ENCODE data around the gene GFM2.
"Not testable (repeated sequence)": the region's sequence is repeated elsewhere in the genome, so short reads cannot be mapped to it uniquely, and the experiment has no call there.

GFM2 gene

GRCh38 chr5:74766849-74767578 is at the start of gene GFM2, which contains the start of gene NSA2:
TSS of gene GFM2 (minus strand) at chr5:74767117. CDS start at chr5:74763742, 3,375 bp downstream.
TSS of gene NSA2 (plus strand) at chr5:74767249. CDS start at chr5:74767361, 112 bp downstream.
- DNase-seq: peak; percentile 92

- no peak for DNase-seq
Measured at GRCh38 chr5:74810915-74811314, 44.0 kb upstream of the GFM2 start.

- no peak for DNase-seq
Measured at GRCh38 chr5:74801941-74802340, 35.0 kb upstream of the GFM2 start.

- no peak for DNase-seq
Measured at GRCh38 chr5:74801197-74801596, 34.3 kb upstream of the GFM2 start.

- DNase-seq: no peak
Measured at GRCh38 chr5:74798977-74799911, 32.3 kb upstream of the GFM2 start.

GRCh38 chr5:74791669-74792068 is 24.8 kb upstream of the GFM2 start:
- DNase-seq: not testable (repeated sequence)

GRCh38 chr5:74787424-74787823 is 20.5 kb upstream of the GFM2 start:
- no peak for DNase-seq

- no peak for DNase-seq
Measured at GRCh38 chr5:74786851-74787250, 19.9 kb upstream of the GFM2 start.

- DNase-seq: no peak
Measured at GRCh38 chr5:74778609-74779008, 11.7 kb upstream of the GFM2 start.

GRCh38 chr5:74772359-74772758 is 5.4 kb upstream of the GFM2 start:
- no peak for DNase-seq

GRCh38 chr5:74767579-74767913 is 629 bp upstream of the GFM2 start:
- peak; percentile 15 for DNase-seq

- peak; percentile 21 for DNase-seq
Measured at GRCh38 chr5:74766418-74766848, 484 bp downstream of the GFM2 start.

GRCh38 chr5:74765929-74766328 is 988 bp downstream of the GFM2 start:
- DNase-seq: no peak

GRCh38 chr5:74765201-74765600 is 1.7 kb downstream of the GFM2 start:
- DNase-seq: no peak

- no peak for DNase-seq
Measured at GRCh38 chr5:74763504-74763903, 3.4 kb downstream of the GFM2 start.

GRCh38 chr5:74762599-74762998 is 4.3 kb downstream of the GFM2 start:
- no peak for DNase-seq

- no peak for DNase-seq
Measured at GRCh38 chr5:74761241-74761640, 5.7 kb downstream of the GFM2 start.

- not testable (repeated sequence) for DNase-seq
Measured at GRCh38 chr5:74748742-74749141, 18.2 kb downstream of the GFM2 start.

GRCh38 chr5:74738406-74738805 is 28.5 kb downstream of the GFM2 start:
- no peak for DNase-seq

GRCh38 chr5:74736759-74737158 is 30.2 kb downstream of the GFM2 start:
- no peak for DNase-seq

- no peak for DNase-seq
Measured at GRCh38 chr5:74725331-74725730, 41.6 kb downstream of the GFM2 start.

GRCh38 chr5:74722271-74722670 is 44.6 kb downstream of the GFM2 start:
- no peak for DNase-seq

GRCh38 chr5:74717596-74717995 is 49.3 kb downstream of the GFM2 start:
- no peak for DNase-seq

GRCh38 chr5:74693191-74693590 is 73.7 kb downstream of the GFM2 start:
- DNase-seq: no peak

All from CD4-positive, alpha-beta T cell treated with Interleukin-17A for 4 hours (primary cell).